ENCODE data around the gene FANCM.

FANCM gene, protein sequence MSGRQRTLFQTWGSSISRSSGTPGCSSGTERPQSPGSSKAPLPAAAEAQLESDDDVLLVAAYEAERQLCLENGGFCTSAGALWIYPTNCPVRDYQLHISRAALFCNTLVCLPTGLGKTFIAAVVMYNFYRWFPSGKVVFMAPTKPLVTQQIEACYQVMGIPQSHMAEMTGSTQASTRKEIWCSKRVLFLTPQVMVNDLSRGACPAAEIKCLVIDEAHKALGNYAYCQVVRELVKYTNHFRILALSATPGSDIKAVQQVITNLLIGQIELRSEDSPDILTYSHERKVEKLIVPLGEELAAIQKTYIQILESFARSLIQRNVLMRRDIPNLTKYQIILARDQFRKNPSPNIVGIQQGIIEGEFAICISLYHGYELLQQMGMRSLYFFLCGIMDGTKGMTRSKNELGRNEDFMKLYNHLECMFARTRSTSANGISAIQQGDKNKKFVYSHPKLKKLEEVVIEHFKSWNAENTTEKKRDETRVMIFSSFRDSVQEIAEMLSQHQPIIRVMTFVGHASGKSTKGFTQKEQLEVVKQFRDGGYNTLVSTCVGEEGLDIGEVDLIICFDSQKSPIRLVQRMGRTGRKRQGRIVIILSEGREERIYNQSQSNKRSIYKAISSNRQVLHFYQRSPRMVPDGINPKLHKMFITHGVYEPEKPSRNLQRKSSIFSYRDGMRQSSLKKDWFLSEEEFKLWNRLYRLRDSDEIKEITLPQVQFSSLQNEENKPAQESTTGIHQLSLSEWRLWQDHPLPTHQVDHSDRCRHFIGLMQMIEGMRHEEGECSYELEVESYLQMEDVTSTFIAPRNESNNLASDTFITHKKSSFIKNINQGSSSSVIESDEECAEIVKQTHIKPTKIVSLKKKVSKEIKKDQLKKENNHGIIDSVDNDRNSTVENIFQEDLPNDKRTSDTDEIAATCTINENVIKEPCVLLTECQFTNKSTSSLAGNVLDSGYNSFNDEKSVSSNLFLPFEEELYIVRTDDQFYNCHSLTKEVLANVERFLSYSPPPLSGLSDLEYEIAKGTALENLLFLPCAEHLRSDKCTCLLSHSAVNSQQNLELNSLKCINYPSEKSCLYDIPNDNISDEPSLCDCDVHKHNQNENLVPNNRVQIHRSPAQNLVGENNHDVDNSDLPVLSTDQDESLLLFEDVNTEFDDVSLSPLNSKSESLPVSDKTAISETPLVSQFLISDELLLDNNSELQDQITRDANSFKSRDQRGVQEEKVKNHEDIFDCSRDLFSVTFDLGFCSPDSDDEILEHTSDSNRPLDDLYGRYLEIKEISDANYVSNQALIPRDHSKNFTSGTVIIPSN (N-terminal part only)

DNA sequence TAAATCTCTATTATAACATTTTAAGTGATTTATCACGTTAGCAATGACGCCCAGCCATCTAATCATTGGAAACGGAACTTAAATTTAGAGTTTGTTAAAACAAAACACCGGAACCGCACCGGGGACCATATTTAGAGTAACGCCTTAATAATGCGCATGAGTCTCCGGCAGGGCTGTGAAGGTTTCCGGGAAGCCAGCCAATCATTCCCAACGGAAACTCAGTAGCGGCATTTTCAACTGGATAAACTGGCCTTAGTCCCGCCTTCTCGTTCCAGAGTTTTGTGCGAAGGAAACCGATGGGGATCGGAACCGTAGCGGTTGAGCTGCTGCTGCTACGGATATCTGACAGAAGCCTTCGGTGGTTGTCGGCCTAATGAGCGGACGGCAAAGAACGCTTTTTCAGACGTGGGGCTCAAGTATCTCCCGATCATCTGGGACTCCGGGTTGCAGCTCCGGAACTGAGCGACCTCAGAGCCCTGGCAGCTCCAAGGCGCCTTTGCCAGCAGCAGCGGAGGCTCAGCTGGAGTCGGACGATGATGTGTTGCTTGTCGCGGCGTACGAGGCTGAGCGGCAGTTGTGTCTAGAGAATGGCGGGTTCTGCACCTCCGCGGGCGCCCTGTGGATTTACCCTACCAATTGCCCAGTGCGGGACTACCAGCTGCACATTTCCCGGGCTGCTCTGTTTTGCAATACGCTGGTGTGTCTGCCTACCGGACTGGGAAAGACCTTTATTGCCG, at the start of gene FANCM:
FANCM (plus strand) TSS at position 272 of the 737 bp plus-strand sequence; CDS start at position 374, 102 bp downstream.
- peak; percentile 97 for DNase-seq

DNA sequence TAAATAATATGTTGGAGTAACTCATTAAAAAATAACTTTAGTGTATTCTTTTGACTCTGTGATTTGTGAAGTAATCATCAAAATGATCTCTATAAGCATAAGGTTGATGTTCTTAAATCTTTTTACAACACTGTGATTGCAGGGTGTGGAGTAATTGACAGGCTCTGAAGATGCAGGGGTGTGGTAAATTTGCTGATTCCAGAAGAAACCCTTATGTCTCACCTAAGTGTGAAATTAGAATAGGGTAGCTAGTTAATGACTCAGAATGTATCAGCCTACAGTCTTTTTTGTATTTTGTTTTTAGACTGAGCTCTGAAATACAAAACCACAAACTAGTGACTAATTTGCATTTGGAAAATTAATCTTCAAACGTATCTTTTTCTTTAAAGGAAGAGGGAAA, 45.9 kb upstream of the FANCM start:
- peak; percentile 31 for DNase-seq

DNA sequence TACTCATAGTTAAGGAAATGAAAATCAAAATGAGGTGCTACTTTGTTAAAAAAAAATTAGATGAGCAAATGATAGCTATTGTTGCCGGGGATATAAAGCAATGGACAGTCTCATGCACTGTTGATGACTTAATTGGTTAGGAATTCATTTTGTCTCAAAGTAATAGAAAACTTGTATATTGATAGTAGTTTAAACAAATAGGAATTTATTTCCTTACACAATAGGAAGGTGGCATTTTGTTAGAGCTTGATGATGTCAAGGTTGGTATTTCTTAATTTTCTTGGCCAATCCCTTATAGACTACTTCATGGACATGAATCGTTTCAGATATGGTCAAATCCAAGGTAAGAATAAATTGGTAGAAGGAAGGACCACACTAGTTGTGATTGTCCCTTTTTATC, 44.0 kb upstream of the FANCM start:
- peak; percentile 14 for DNase-seq

DNA sequence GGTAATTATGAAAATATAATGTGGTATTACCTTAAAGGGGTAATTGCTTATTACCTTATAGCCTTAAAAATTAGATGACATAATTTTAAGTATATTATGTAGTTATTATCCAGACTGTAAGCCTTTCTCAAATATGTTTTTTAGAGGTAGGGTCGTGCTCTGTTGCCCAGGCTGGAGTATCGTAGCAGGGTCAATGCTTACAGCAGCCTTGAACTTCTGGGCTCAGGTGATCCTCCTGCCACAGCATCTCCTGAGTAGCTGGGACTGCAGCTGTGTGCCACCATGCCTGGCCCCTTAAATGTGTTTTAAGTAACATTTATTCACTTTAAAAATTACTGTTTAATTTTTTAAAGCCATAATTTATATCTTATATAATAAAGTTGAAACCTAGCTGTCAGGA, 41.5 kb upstream of the FANCM start:
- no peak for DNase-seq

DNA sequence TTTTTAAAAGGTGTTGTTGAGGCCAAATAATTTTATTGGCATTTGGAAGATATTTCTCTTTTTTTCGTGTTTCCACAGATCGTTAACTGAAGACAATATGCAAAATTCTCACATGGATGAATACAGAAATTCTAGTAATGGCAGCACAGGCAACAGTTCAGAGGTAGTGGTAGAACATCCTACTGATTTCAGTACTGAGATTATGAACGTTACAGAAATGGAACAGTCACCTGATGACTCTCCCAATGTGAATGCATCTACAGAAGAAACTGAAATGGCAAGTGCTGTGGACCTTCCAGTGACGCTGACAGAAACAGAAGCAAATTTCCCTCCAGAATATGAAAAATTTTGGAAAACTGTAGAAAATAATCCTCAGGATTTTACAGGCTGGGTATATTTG, 40.6 kb upstream of the FANCM start:
- DNase-seq, result no peak

DNA sequence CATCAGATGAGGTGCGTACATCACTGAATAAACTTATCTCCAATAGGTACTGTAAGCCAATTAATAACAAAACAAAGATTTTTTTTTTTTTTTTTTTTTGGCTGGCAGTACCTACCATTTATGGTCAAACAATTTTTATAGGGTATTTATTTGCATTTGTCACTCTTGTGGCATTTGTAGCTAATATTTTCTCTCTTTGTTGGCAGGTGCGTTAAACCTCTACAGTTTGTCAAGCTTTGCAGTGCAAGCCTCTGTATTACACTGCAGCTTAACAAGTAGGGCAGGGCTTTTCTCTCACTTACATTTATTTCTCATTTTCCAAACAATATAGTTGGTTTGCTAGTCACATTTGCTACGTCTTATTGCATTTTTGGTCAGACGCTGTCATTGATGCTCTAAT, 39.5 kb upstream of the FANCM start:
- no peak for DNase-seq

DNA sequence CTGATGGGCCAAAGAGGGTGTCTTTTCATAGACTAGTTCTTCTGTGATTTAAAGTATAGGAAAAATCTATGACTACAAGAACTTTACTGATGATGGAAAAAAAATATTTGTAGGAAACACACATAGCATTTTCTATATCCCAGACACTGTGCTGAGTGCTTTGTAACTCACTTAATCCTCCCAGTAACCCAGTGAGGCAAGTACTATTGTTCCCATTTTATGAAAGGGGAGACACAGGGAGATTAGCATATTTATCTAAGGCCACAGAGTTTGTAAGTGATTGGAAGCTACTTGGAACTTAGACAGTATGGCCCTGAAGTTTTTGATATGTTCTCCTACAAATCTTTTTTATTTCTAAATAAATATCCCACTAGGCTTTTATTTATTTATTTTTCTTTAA, 31.9 kb upstream of the FANCM start:
- no peak for DNase-seq

DNA sequence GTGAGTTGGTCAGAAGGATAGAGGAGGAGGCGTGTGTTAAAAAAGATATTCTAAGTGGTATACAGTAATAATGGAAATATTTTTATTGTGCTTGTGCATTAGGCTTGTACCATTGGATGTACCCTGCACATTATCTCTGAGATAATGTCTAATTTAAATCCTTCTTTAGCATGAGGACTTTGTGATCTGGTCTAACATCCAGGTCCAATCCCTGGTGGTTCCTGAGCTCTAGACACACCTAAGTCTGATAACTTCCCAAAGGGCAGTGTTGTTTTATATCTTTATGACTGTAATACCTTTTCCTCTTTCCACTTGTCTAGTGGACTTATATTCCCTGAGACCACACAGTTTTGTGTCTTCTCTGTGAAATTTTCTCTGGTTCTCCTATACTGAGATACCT, 31.2 kb upstream of the FANCM start:
- no peak for DNase-seq

DNA sequence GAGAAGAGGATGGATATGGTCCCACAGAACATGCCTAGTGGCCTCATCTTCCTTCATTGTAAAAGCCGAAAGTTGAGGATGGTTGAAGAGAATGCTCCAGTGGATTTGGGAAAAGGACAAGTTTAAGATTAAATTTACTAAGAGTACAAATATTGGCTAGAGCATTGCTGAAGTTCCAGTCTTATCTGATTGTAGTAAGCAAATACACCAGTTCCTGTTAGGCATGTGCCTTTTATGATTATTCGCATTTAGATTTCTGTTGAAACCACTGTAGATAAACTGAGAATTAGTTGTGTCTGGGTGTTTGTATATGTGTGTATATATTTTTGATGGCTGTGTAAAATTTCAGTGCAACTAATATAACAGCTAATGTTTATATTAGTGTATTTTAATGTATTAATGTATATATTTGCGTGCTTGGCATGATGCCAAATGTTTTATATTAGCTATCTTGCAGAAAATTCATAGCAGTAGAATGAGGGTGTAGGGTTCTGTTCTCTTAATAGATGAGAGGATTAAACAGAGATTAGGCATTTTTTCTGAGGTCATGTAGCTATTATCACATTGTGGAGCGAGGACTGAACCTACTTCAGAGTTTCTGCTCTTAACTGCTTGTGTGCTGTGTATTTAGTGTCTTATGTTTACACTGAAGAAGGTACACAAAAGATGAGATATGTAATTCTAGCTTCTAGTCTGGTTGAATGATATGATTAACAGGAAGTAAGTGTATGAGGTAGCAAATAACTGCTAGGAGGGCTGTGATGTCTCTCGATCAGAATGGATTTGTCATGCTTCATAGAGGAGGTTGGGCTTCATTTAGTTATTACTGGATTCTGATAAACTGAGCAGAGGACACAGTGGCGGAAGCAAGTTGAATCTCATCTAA, 22.6 kb upstream of the FANCM start:
- no peak for DNase-seq

DNA sequence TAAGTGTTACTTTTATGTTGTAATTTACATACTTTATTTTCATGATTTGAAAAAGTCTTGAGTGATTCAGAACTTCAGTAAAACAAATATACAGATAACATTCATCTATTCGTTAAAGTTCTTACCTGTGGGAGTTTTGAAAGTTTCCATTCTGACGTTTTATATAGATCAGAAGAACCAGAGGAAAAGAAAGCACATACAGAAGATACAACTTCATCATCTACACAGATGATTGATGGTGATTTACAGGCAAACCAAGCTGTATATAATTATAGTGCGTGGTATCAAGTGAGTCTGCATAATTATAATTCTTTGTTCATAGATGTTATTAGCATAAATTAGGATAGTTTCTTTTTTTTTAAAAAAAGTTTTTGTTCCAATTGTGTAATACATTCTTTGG, 21.4 kb upstream of the FANCM start:
- DNase-seq, result no peak

DNA sequence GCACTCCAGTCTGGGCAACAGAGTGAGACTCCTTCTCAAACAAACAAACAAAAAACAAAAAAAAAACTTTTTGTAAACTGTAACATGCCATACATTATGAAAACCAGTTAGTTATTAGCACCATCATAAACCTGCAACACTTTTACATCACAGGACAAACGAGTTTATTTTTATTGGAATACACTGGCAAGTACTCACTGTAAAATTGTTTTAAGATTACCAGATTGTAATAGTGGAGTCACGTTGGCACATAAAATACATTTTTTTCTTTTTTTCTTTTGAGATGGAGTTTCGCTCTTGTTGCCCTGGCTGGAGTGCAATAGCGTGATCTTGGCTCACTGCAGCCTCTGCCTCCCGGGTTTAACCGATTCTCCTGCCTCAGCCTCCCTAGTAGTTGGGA, 17.1 kb upstream of the FANCM start:
- no peak for DNase-seq

DNA sequence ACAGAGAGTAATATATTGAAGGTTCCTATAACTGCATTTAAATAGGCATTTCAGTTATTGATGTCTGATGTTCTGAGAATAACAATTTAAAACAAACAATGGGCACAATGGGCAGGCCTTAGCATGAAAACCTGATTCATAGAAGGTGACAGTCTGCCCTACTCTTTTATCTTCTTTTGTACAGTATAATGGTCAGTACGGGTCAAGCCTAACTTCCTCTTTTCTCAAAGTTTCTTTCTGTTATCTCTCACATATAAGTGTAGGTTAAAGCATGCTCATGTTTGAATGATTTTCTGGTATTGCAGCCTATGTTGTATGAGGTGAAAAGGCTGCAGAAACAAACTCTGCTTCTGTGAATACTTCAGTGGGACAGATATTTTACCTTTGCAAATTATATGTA, 15.6 kb upstream of the FANCM start:
- DNase-seq, result no peak

DNA sequence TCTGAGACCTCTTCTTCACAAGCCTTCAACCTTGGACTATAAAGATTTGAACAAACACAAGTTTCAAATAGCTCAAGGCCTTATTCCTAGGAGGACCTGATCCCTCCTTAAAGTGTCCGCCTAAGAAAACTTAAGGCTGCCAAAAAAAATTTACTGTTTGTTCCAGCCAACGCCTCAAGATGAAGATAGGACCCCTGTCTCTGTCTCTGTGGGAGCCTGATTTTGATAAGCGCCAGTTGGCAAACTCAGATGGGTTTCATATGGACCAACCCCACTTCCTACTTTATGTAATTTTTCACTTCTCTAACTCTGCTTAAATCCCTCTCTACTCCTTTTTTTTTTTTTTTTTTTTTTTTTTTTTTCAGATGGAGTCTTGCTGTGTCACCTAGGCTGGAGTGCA, 12.5 kb upstream of the FANCM start:
- DNase-seq, result no peak

DNA sequence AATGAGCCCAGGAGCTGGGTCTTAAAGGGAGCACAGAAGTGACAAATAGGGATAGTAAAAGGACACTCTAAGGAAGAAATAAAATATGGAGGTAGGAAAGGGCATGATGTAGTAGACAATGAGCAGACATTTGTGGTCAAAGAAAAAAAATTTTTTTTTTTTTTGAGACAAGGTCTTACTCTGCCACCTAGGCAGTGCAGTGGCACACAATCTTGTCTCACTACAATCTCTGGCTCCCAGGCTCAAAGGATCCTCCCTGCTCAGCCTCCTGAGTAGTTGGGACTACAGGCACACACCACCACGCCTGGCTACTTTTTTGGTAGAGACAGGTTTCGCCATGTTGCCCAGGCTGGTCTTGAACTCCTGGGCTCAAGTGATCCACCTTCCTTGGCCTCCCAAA, 10.0 kb upstream of the FANCM start:
- no peak for DNase-seq

DNA sequence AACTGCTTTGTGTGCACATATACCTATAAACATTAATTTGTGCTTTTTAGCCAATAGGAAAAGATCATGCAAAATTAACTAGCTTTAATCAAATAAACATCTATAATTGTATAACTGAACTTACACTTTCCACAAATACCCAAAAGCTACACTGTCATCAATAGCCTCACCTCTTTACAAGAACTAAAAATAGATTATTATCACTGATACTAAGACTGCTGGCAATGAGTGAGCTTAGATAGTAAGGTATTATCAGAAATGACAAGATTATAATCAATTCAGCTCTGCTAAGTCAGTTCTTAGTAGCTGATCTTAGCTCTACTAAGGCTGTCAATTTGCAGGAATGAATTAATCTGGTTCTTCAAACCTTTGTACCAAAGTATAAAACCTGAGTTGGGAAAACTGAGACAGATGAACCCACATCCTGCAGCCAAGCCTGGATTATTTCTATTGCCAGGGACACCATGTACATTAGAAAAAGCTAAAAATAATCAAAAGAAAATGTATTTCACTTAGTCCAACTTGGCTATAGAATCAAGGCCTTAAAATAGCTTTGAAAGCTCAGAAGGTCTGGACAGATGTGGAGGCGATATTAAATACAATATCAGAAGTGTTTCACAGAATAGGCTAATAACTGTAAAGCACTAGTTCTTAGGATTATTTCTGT, 6.6 kb upstream of the FANCM start:
- no peak for DNase-seq

DNA sequence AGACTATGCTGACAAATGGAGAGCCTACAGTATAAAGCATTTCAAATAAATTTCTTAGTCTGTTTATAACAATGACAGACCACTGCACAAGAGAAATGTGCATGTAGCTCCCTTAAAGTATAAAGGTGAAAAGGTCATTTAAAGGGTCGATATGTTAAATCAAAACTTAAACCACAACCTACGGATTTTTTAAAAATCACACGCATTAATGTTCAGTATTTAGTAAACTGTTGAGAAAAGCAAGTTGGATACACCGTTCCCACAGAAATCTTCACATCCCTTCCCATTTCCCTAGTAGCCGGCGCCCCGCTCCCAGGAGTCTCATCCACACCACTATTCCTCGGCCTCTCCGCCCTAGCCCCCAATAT, 2.1 kb upstream of the FANCM start:
- no peak for DNase-seq

DNA sequence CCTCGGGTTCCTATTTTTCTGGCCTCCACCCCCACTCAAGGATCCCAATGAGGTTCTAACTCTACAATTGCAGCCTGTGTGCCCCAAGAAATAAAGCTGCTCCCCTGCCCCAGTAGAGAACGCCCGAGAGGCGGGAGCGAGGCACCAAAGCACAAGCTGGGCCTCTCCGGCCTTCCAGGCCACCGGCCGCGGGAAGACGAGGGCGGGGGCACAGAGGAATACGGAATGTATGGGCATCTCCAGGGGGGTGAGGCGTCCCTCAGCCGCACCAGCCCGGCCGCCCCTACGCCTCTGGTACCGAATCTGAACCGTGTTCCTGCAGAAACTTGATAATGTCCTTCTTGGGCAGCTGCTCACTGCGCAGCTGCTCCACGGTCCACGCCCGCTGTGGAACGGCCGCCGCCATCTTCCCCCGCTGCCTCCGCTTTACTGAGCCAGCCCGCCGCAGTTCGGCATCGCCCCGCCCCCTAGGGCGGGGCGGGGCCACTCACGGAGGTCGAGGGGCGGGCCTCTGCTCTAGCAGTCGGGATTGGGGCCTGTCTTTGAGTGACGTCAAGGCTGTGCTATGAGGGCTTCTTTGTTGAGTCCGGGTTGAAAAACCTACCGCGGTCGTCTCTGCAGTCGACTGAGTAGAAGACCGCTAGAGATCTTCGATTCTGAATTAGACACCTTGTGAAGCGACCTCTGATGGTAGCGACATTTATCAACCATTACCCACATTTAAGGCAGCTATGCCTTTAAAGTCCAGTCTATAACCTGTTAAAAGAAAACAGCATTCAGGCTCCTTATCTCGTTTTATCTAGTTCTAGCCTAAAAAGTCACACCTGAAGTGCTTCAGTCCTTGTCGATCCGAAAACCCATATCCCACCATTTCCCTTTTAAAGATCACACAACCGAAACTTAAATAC, 1.4 kb upstream of the FANCM start, which contains the start of gene FKBP3:
FKBP3 (minus strand) TSS at position 431 of the 908 bp plus-strand sequence; CDS start at position 406, 25 bp downstream.
- peak; percentile 99 for DNase-seq

DNA sequence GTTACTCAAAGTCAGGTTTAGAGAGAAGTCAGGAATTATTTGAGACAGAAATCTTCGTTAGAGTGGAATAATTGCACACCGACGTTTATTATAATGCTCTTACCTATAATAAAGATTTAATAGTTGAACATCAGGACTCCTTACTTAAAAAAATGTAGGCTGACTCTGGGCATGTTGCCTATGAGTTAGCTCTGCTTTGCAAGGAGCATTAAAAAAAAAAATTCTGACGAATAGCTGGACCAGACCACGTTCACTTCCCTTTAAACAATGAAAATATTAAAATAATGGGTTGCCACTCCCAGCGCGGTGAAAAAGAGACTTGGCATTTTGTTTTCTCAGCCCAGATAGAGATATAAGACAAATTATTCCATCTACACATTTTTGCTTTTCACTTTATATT, 574 bp upstream of the FANCM start:
- peak; percentile 36 for DNase-seq

DNA sequence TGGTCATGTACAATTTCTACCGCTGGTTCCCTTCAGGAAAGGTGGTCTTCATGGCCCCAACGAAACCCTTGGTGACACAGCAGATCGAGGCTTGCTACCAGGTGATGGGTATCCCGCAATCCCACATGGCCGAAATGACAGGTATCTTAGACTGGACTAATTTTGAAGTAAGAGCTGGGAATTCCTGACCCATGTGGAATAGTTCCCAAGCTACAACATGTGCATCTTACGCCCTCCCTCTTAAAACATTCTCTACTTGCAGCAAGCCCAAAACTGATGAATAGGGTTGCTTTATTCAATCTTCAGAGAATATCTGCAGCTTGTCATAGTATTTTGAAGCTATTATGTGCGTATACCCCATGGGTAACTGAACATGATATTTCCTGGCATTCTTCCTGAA, 669 bp downstream of the FANCM start:
- DNase-seq, result no peak
